ENCODE data around the gene NPL. TPM values are rescaled to one million over a fixed set of nuclear protein-coding genes. Genes with fewer than 3 reads are reported as not detected.

The NPL gene
- total RNA-seq, 1 experiment from 2014 or later: 2.4 TPM

DNA sequence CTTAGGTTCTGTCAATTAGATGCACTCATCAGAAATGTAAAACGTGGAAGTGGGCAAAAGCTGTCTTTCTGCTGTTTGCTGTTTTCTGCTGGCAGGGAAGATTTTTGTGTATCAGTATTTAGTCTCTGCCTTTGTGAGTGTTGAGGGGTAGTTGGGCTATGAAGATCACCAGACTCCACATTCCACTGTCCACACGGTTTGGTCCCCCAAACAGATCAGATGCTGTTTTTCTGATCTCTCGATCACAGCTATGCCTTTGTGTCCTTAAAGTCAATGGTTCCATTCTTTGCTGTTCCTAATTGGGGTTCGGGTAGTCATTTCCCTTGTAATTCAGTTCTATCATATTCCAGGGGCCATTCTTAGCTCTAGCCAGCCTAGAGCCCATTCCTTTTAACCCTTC is 27.0 kb upstream of the NPL start:
- Mint-ChIP-seq H3K4me3 (no peak overlapping the region), H3K27ac (no peak overlapping the region), H3K27me3 (ENCODE audit: low read depth) (no peaks in the 10 kb centered on the region), H3K4me1 (peaks cover 16 to 17% of the 10 kb centered on the region in 2 experiments), H3K9me3 (peaks cover 6 to 12% of the 10 kb centered on the region in 2 experiments), H3K36me3 (ENCODE audit: insufficient read depth in 1 of 3, low read depth in 3 of 3) (peaks cover 0 to 13% (median 10%) of the 10 kb centered on the region in 3 experiments; a peak in 4 of 7 replicates)
- no peak overlapping the region for H3K14ac ChIP-seq (ENCODE audit: insufficient read depth, low read length)
- H3K4me1 ChIP-seq (ENCODE audit: insufficient read depth, low read length): no peaks in the 10 kb centered on the region
- no peak overlapping the region for H2AFZ ChIP-seq (ENCODE audit: low read length)
- no peak overlapping the region for H3K23ac ChIP-seq (ENCODE audit: insufficient read length, low read depth, low read length)
- no peak overlapping the region for H4K5ac ChIP-seq (ENCODE audit: insufficient read length, low read depth, low read length)
- no peak overlapping the region for H3T11ph ChIP-seq (ENCODE audit: low read length)
- H3K4ac ChIP-seq (ENCODE audit: low read depth, low read length): no peak overlapping the region
- no peak overlapping the region for H4K8ac ChIP-seq (replicated peaks; ENCODE audit: insufficient read length, low read depth, low read length)
- H3K9ac ChIP-seq (ENCODE audit: extremely low read depth, insufficient read length, low read length): no peak overlapping the region
- no peak overlapping the region for H2BK15ac ChIP-seq (ENCODE audit: low read depth, low read length)
- no peak overlapping the region for H2BK12ac ChIP-seq (ENCODE audit: insufficient read length, low read depth, low read length)
- no peak overlapping the region for H3K18ac ChIP-seq (ENCODE audit: insufficient read length, low read depth, low read length)
- H3K27ac ChIP-seq (ENCODE audit: insufficient read length, low read depth, low read length): no peak overlapping the region
- no peak overlapping the region for H2BK120ac ChIP-seq (ENCODE audit: low read depth, low read length, poor library complexity, severe bottlenecking)
- no peaks in the 10 kb centered on the region for H3K79me1 ChIP-seq (ENCODE audit: insufficient read depth, low read depth, low read length, poor library complexity, severe bottlenecking)
- H2BK20ac ChIP-seq (ENCODE audit: low read depth, low read length, poor library complexity, severe bottlenecking): no peak overlapping the region
- no peak overlapping the region for H4K91ac ChIP-seq (ENCODE audit: insufficient read length, low read depth, low read length)
- H3K79me2 ChIP-seq (ENCODE audit: insufficient read depth, low read length): no peaks in the 10 kb centered on the region
- peaks cover 7% of the 10 kb centered on the region for H3K9me3 ChIP-seq (ENCODE audit: control insufficient read depth, low read depth, low read length)
- H2AK5ac ChIP-seq (ENCODE audit: insufficient read length, low read length): no peak overlapping the region
- TF ChIP-seq, protein P1, sequence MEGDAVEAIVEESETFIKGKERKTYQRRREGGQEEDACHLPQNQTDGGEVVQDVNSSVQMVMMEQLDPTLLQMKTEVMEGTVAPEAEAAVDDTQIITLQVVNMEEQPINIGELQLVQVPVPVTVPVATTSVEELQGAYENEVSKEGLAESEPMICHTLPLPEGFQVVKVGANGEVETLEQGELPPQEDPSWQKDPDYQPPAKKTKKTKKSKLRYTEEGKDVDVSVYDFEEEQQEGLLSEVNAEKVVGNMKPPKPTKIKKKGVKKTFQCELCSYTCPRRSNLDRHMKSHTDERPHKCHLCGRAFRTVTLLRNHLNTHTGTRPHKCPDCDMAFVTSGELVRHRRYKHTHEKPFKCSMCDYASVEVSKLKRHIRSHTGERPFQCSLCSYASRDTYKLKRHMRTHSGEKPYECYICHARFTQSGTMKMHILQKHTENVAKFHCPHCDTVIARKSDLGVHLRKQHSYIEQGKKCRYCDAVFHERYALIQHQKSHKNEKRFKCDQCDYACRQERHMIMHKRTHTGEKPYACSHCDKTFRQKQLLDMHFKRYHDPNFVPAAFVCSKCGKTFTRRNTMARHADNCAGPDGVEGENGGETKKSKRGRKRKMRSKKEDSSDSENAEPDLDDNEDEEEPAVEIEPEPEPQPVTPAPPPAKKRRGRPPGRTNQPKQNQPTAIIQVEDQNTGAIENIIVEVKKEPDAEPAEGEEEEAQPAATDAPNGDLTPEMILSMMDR (conservative IDR thresholded peaks at IDR 0.05): no peak
- H2BK5ac ChIP-seq (ENCODE audit: insufficient read length, low read length): no peak overlapping the region
- no peaks in the 10 kb centered on the region for H4K20me1 ChIP-seq (ENCODE audit: control insufficient read depth, insufficient read depth, insufficient read length)
- no peak overlapping the region for H3K4me2 ChIP-seq (ENCODE audit: insufficient read depth, insufficient read length, low read length)
- H3K56ac ChIP-seq (ENCODE audit: insufficient read length, low read depth, low read length): no peak overlapping the region
- H3K23me2 ChIP-seq (ENCODE audit: insufficient read length, low read depth, low read length, poor library complexity, severe bottlenecking): no peaks in the 10 kb centered on the region
- DNase-seq: no peak
- WGBS (ENCODE audit: extremely low coverage, insufficient read length, low lambda C conversion rate): no CpG with 5 or more reads among the region's 4 CpGs
- H3K27me3 ChIP-seq (ENCODE audit: insufficient read depth, low read length): no peaks in the 10 kb centered on the region
